SKM-1 treated with dmso at 0.1 percent for 144 hours (cell line): Measurements from ENCODE around the gene TSPAN11.

Source experiments
- DNase-seq: peaks from one replicate; lab custom pipeline; 2025; ENCODE audit not compliant: unreplicated experiment; lab: John Stamatoyannopoulos, UW

The TSPAN11 gene

GRCh38 chr12:30959110-30959710 is 32.7 kb downstream of the TSPAN11 start:
- DNase-seq = no peak

GRCh38 chr12:30959778-30960177 is 33.2 kb downstream of the TSPAN11 start:
- no peak for DNase-seq

- DNase-seq = no peak
Measured at GRCh38 chr12:30961030-30961429, 34.5 kb downstream of the TSPAN11 start.

GRCh38 chr12:30962047-30962446 is 35.5 kb downstream of the TSPAN11 start:
- no peak for DNase-seq

- no peak for DNase-seq
Measured at GRCh38 chr12:30963709-30964564, 37.4 kb downstream of the TSPAN11 start.

GRCh38 chr12:30964896-30965612 is 38.5 kb downstream of the TSPAN11 start:
- DNase-seq = no peak

GRCh38 chr12:30965613-30965985 is 39.1 kb downstream of the TSPAN11 start:
- DNase-seq = no peak

- DNase-seq = no peak
Measured at GRCh38 chr12:30967026-30967425, 40.5 kb downstream of the TSPAN11 start.

- DNase-seq = no peak
Measured at GRCh38 chr12:30968211-30968610, 41.7 kb downstream of the TSPAN11 start.

GRCh38 chr12:30969006-30969405 is 42.5 kb downstream of the TSPAN11 start:
- no peak for DNase-seq

GRCh38 chr12:30969606-30970395 is 43.3 kb downstream of the TSPAN11 start:
- DNase-seq = no peak

- no peak for DNase-seq
Measured at GRCh38 chr12:30970559-30971197, 44.1 kb downstream of the TSPAN11 start.

- DNase-seq = no peak
Measured at GRCh38 chr12:30972035-30972434, 45.5 kb downstream of the TSPAN11 start.

GRCh38 chr12:30973175-30973574 is 46.6 kb downstream of the TSPAN11 start:
- DNase-seq = no peak

GRCh38 chr12:30973830-30974229 is 47.3 kb downstream of the TSPAN11 start:
- DNase-seq = no peak

GRCh38 chr12:30974746-30975500 is 48.4 kb downstream of the TSPAN11 start:
- DNase-seq = no peak

- DNase-seq = no peak
Measured at GRCh38 chr12:30975581-30975980, 49.0 kb downstream of the TSPAN11 start.

GRCh38 chr12:30976206-30976605 is 49.7 kb downstream of the TSPAN11 start:
- DNase-seq = no peak

GRCh38 chr12:30977124-30977523 is 50.6 kb downstream of the TSPAN11 start:
- DNase-seq = no peak
